Bronchial epithelial cell (primary cell): ENCODE data around the gene MAP1B. TPM values are rescaled to one million over a fixed set of nuclear protein-coding genes. Genes with fewer than 3 reads are reported as not detected.

Experiments used
- DNase-seq: peaks from one replicate; pipeline ENCODE4 v3.0.0-alpha.2; 2010; ENCODE audit warnings: low read depth
- FAIRE-seq: peaks from 2 replicates; lab custom pipeline; 2011; peaks lifted over from hg19 to GRCh38; lab: Jason Lieb, UNC
- H3K27me3 ChIP-seq: 2 replicates; pipeline ENCODE4 v1.5.1; 2011; ENCODE audit warnings: low read length; ENCODE audit not compliant: control insufficient read depth, insufficient read depth
- H3K36me3 ChIP-seq: 2 replicates; pipeline ENCODE4 v1.5.1; 2011; ENCODE audit warnings: low read length; ENCODE audit not compliant: control insufficient read depth, insufficient read depth
- H3K4me3 ChIP-seq: 2 replicates; pipeline ENCODE4 v1.5.1; 2011; ENCODE audit warnings: mild to moderate bottlenecking, low read depth, low read length, control low read depth
- total RNA-seq: library from RNA; depleted of rRNA; stranded (reverse); fragments of >200 nt; gene quantifications from 2 replicates; pipeline ENCODE4 v1.2.1, GENCODE V29; 2014
- TF ChIP-seq, protein P1 (sequence below): IDR thresholded peaks from 2 replicates; pipeline ENCODE4 v1.5.1; 2011; ENCODE audit warnings: mild to moderate bottlenecking, moderate library complexity, low read length, control low read depth, inconsistent platforms; ENCODE audit not compliant: insufficient read depth, severe bottlenecking

The MAP1B gene
- total RNA-seq, 1 donor from 2014 or later = 5.8 TPM

DNA sequence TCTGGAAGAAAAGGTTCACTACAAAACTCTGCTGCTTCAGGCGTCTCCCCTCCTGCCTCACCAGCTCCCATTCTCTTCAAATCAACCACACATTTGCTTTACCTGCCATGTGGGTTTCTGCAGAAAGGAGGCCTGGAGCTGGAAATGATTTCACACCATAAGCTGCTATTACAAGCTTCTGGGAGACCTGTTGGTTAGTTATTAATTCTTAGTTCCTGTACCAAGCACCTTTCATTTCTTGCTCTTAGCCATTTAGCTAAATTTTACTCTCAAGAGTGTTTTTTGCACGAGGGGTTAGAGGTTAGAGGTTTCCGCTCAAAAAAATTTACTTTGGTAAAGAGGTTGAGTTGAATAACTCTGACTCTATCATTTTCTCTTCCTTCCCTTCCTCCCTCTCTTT is 70.3 kb downstream of the MAP1B start:
- TF ChIP-seq, protein P1, sequence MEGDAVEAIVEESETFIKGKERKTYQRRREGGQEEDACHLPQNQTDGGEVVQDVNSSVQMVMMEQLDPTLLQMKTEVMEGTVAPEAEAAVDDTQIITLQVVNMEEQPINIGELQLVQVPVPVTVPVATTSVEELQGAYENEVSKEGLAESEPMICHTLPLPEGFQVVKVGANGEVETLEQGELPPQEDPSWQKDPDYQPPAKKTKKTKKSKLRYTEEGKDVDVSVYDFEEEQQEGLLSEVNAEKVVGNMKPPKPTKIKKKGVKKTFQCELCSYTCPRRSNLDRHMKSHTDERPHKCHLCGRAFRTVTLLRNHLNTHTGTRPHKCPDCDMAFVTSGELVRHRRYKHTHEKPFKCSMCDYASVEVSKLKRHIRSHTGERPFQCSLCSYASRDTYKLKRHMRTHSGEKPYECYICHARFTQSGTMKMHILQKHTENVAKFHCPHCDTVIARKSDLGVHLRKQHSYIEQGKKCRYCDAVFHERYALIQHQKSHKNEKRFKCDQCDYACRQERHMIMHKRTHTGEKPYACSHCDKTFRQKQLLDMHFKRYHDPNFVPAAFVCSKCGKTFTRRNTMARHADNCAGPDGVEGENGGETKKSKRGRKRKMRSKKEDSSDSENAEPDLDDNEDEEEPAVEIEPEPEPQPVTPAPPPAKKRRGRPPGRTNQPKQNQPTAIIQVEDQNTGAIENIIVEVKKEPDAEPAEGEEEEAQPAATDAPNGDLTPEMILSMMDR = no peak
- FAIRE-seq = no peak

DNA sequence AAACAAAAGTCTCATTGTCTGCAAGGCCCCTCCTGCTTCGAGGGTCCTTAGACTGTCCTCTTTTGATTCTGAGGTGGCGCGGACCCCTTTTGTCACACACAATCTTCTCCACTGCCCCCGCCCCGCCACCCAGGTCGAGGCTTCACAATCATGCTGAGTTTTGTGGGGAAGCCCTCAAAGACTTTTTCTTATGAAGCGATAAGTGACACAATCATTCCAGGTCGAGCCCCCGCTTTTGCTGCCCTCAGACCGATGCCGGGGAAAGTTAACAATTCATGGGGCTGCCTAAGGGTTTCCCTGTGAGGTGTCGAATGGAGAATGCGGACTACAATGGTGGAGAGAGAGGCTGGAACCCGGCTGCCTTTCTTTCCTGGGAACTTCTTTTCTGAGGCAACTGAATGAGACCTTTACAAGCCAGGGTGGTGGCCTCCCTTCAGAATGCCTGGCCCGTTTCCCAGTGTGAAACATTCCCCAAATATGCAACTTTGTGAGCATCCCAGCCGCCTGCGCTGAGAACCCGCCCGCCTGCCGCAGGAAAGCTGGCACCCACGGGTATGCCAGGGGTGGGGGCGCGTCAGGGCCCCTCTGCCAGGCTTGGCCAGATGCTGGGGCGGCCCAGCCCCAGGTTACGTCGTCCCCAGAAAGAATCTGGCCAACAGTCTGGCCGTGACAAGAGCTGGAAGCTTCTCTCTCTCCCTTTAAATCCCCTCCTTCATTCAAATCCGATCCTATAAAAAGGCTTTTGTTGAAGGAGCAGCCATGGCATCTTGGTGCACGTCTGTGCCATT is 71.9 kb downstream of the MAP1B start:
- Histone ChIP-seq H3K36me3 (no peaks in the 10 kb centered on the region), H3K27me3 (no peaks in the 10 kb centered on the region), H3K4me3 (no peak overlapping the region)
- FAIRE-seq (no peak), DNase-seq (peak; percentile 61)
- TF ChIP-seq, protein P1 = no peak

More for the DNA sequence above, 70.3 kb downstream of the MAP1B start:
- no peak overlapping the region for H3K4me3 ChIP-seq
- H3K36me3 ChIP-seq = no peaks in the 10 kb centered on the region
- no peak for DNase-seq
- no peaks in the 10 kb centered on the region for H3K27me3 ChIP-seq

DNA sequence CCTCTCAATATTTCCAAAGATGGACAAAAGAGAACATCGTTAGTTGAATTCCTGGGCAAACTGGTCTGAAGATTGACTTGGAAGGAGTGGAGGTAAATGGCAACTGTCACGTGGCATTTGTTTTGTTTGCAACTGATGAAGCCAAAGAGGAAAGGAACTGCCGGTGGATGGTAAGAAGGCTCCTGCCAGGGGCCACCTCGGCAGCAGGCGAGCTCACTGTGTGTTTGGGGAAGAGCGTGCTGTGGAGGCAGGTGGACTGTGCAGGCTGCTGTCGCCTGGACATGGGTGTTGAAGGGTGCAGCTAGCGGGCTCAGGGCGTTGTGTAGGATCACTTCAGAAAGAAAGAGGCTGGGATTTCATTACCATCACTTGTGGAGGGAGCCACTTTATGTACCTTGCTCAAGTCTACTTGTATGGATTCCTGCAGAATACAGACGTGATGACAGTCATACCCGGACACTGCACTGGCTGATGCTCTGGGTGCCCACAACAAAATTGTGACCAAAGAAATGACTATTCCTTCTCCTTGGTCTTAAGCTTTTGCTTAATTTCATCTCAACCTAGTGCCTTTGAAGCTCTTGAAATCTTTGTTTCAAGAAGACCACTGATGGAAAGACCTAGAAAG is 72.7 kb downstream of the MAP1B start:
- TF ChIP-seq, protein P1 = no peak
- Histone ChIP-seq H3K4me3 (no peak overlapping the region), H3K36me3 (no peaks in the 10 kb centered on the region), H3K27me3 (no peaks in the 10 kb centered on the region)
- peak; percentile 13 for DNase-seq
- no peak for FAIRE-seq

DNA sequence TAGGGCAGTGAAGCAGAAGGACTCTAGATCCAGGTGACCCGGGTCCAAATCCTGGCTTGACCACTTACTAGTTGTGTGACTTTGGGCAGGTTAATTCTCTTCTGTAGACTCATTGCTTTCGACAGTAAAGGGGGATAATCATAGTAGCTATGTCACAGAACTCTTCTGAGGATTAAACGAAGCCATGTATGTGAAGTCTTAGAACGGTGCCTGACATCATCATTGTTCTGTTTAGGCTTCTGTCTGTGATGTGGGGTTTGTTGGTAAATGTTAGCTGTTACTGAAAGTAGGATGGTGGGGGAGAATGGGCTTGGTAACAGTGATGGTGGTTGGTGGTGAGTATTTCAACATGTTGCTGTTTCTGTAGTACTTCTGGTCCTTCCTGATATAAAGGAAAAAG is 73.7 kb downstream of the MAP1B start:
- FAIRE-seq = no peak
- TF ChIP-seq, protein P1 = no peak
- Histone ChIP-seq H3K27me3 (no peaks in the 10 kb centered on the region), H3K36me3 (no peaks in the 10 kb centered on the region), H3K4me3 (no peak overlapping the region)
- DNase-seq = no peak

DNA sequence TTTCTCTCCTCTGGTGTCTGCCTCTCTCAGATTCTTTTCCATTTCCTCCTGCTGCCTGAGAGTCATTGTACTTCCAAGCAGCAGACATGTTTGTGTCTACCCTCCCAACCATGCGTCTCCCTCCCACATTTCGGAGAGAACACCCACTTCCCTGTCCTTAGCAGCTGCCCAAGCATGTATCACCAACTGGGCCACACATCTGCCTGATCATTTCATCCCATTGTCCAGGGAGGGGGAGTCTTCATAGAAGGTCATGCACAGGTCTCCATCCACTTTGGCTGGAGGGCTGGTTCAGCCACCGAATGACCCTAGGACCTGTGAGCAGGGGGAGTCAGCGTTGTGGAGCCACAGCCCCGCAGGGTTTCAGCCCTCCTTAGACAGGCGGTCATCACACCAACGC is 75.4 kb downstream of the MAP1B start:
- Histone ChIP-seq H3K4me3 (no peak overlapping the region), H3K36me3 (no peaks in the 10 kb centered on the region), H3K27me3 (no peaks in the 10 kb centered on the region)
- DNase-seq = no peak
- TF ChIP-seq, protein P1 = no peak
- FAIRE-seq = no peak
